IMR-90 (cell line): ENCODE measurements around the gene LONP1. TPM values are rescaled to one million over a fixed set of nuclear protein-coding genes. Genes with fewer than 3 reads are reported as not detected.

Experiments used
- ATAC-seq: fragments of 200-7000 bp; cut with Tn5 transposase; 2 replicates; pipeline ENCODE4 v1.9.1; 2020; ENCODE audit warnings: low read depth, mild to moderate bottlenecking, moderate library complexity
- BruUV-seq: library from RNA; stranded (reverse); fragments of 400-500 nt; replicated peaks from 2 replicates; lab custom pipeline; 2021; lab: Mats Ljungman, UMichigan
- CTCF ChIA-PET: fragments of 300-600 bp; formaldehyde crosslinking; extraction: SDS; loops from one replicate; lab custom pipeline; 2021; ENCODE audit warnings: antibody characterized with exemption; lab: Yijun Ruan, JAX
- POLR2A ChIA-PET: fragments of 300-600 bp; sonication (Branson Sonifier 250); formaldehyde crosslinking; loops from one replicate; lab custom pipeline; 2022; ENCODE audit warnings: antibody characterized with exemption; ENCODE audit not compliant: unreplicated experiment; lab: Charles Lee
- DNase-seq: peaks from one replicate; pipeline ENCODE4 v3.0.0; 2013
- H2AFZ ChIP-seq: replicated peaks from 2 replicates; pipeline ENCODE3; 2013; ENCODE audit warnings: low read length, mild to moderate bottlenecking; ENCODE audit not compliant: poor library complexity
- H2AK5ac ChIP-seq: 2 replicates; pipeline ENCODE4 v1.6.1; 2013; ENCODE audit warnings: low read depth, low read length, inconsistent platforms
- H2AK9ac ChIP-seq: replicated peaks from 2 replicates; pipeline ENCODE3; 2013; ENCODE audit warnings: mild to moderate bottlenecking, low read depth, low read length, moderate library complexity; ENCODE audit not compliant: poor library complexity
- H2BK120ac ChIP-seq: 2 replicates; pipeline ENCODE4 v1.6.1; 2013; ENCODE audit warnings: low read depth, low read length, inconsistent platforms
- H2BK15ac ChIP-seq: 3 replicates; pipeline ENCODE4 v1.6.1; 2013; ENCODE audit warnings: low read depth, low read length, inconsistent platforms
- H2BK20ac ChIP-seq: 2 replicates; pipeline ENCODE4 v1.6.1; 2013; ENCODE audit warnings: low read depth, mild to moderate bottlenecking, inconsistent platforms, low read length, moderate library complexity
- H2BK5ac ChIP-seq: 2 replicates; pipeline ENCODE4 v1.6.1; 2013; ENCODE audit warnings: mild to moderate bottlenecking, low read depth, low read length, inconsistent platforms; ENCODE audit not compliant: poor library complexity, severe bottlenecking
- H3K14ac ChIP-seq: replicated peaks from 2 replicates; pipeline ENCODE4 v1.6.1; 2013; ENCODE audit warnings: low read depth, low read length, inconsistent platforms
- H3K18ac ChIP-seq: 2 replicates; pipeline ENCODE4 v1.6.1; 2013; ENCODE audit warnings: low read depth, low read length, control low read depth
- H3K23ac ChIP-seq: 2 replicates; pipeline ENCODE4 v1.6.1; 2013; ENCODE audit warnings: low read depth, low read length, inconsistent platforms
- H3K27ac ChIP-seq: 2 replicates; pipeline ENCODE4 v1.5.1; 2013; ENCODE audit warnings: mild to moderate bottlenecking, control low read depth, low read length; ENCODE audit not compliant: insufficient read depth
- H3K27me3 ChIP-seq: 2 replicates; pipeline ENCODE4 v1.6.1; 2013; ENCODE audit warnings: low read length; ENCODE audit not compliant: control insufficient read depth, insufficient read depth
- H3K36me3 ChIP-seq: 2 replicates; pipeline ENCODE4 v1.6.1; 2013; ENCODE audit warnings: low read length, mixed read lengths; ENCODE audit not compliant: control insufficient read depth, insufficient read depth
- H3K4ac ChIP-seq: 2 replicates; pipeline ENCODE4 v1.6.1; 2013; ENCODE audit warnings: low read depth, low read length, inconsistent platforms
- H3K4me1 ChIP-seq: 2 replicates; pipeline ENCODE4 v1.6.1; 2013; ENCODE audit warnings: low read length, mixed read lengths; ENCODE audit not compliant: control insufficient read depth, insufficient read depth
- H3K4me2 ChIP-seq: 2 replicates; pipeline ENCODE4 v1.6.1; 2013; ENCODE audit warnings: low read depth, mild to moderate bottlenecking, control low read depth, low read length, moderate library complexity
- H3K4me3 ChIP-seq: 2 replicates; pipeline ENCODE4 v1.5.1; 2013; ENCODE audit warnings: low read depth, mild to moderate bottlenecking, control low read depth, low read length, moderate library complexity; ENCODE audit not compliant: insufficient read depth
- H3K56ac ChIP-seq: 2 replicates; pipeline ENCODE4 v1.6.1; 2013; ENCODE audit warnings: low read length, inconsistent platforms; ENCODE audit not compliant: insufficient read depth; ENCODE audit errors: extremely low read depth
- H3K79me1 ChIP-seq, 2 experiments: 2 replicates each; pipeline ENCODE4 v1.6.1; 2013; ENCODE audit warnings: low read length in 2 of 2, inconsistent platforms in 1 of 2, low read depth in 1 of 2
- H3K9ac ChIP-seq: 2 replicates; pipeline ENCODE4 v1.6.1; 2013; ENCODE audit warnings: low read depth, low read length, control low read depth
- H3K9me1 ChIP-seq: 2 replicates; pipeline ENCODE4 v1.6.1; 2013; ENCODE audit warnings: low read length, inconsistent platforms; ENCODE audit not compliant: insufficient read depth
- H3K9me3 ChIP-seq: 2 replicates; pipeline ENCODE4 v1.6.1; 2013; ENCODE audit warnings: low read length; ENCODE audit not compliant: control insufficient read depth, insufficient read depth
- H4K20me1 ChIP-seq: 2 replicates; pipeline ENCODE4 v1.6.1; 2013; ENCODE audit warnings: low read length, inconsistent platforms; ENCODE audit not compliant: insufficient read depth
- H4K5ac ChIP-seq: 2 replicates; pipeline ENCODE4 v1.6.1; 2013; ENCODE audit warnings: mild to moderate bottlenecking, low read depth, low read length, control low read depth
- H4K8ac ChIP-seq, 2 experiments: 2 replicates each; pipeline ENCODE4 v1.6.1; 2013; ENCODE audit warnings: low read depth in 2 of 2, low read length in 2 of 2, control low read depth in 1 of 2, inconsistent platforms in 1 of 2
- H4K91ac ChIP-seq: 2 replicates; pipeline ENCODE4 v1.6.1; 2013; ENCODE audit warnings: low read depth, low read length, inconsistent platforms; ENCODE audit not compliant: insufficient read depth
- CHD1 ChIP-seq: IDR thresholded peaks from 2 replicates; pipeline ENCODE4 v1.6.1; 2012; ENCODE audit warnings: low read depth, low read length, improper control_type of control experiment
- FOS ChIP-seq: fragments of 150-350 bp; IDR thresholded peaks from 2 replicates; pipeline ENCODE4 v1.6.1; 2016; ENCODE audit warnings: low read depth, low read length
- MAZ ChIP-seq: IDR thresholded peaks from 2 replicates; pipeline ENCODE4 v1.6.1; 2012; ENCODE audit warnings: low read depth, mild to moderate bottlenecking, low read length, improper control_type of control experiment, moderate library complexity, borderline replicate concordance
- POLR2A ChIP-seq: IDR thresholded peaks from 2 replicates; pipeline ENCODE4 v1.6.1; 2012; ENCODE audit warnings: mild to moderate bottlenecking, low read depth, low read length
- WGBS, 2 experiments: methylation state at CpG; one replicate each; pipeline versions ENCODE4 v1.1.5 to v1.1.7; 2013; ENCODE audit warnings: missing lambda C conversion rate in 2 of 2; ENCODE audit not compliant: insufficient read length in 1 of 2; ENCODE audit errors: extremely low coverage in 2 of 2; 5-methylcytosine and 5-hydroxymethylcytosine counted together
- dilution Hi-C: fragments of 300-500 bp; cut with HindIII; formaldehyde crosslinking; loops from one replicate; pipeline ENCODE4 v1.14.3; 2018; ENCODE audit warnings: low sequenced_read_pairs; ENCODE audit not compliant: unreplicated experiment
- in situ Hi-C: fragments of 300-500 bp; cut with MboI; formaldehyde crosslinking; loops from 3 replicates; pipeline ENCODE4 v1.14.3; 2019; ENCODE audit warnings: low sequenced_read_pairs, inconsistent platforms, mixed read lengths
- intact Hi-C: fragments of 100-400 bp; cut with micrococcal nuclease; formaldehyde crosslinking; loops from 2 replicates; pipeline ENCODE4 v1.10.0; 2022
- polyA plus RNA-seq, 3 experiments: library from polyadenylated mRNA; depleted of rRNA; stranded (reverse); fragments of >200 nt; gene quantifications; 2 replicates each; pipeline ENCODE4 v1.2.3, GENCODE V29; 2012; ENCODE audit warnings: low replicate concordance in 1 of 3
- total RNA-seq: library from RNA; depleted of rRNA; stranded (reverse); fragments of >200 nt; gene quantifications from 2 replicates; pipeline ENCODE4 v1.2.3, GENCODE V29; 2012

The LONP1 gene
- total and polyA plus RNA-seq, 2 of the 4 experiments (the other 2 are of a cell fraction) = 64.2 to 93.2 TPM

DNA sequence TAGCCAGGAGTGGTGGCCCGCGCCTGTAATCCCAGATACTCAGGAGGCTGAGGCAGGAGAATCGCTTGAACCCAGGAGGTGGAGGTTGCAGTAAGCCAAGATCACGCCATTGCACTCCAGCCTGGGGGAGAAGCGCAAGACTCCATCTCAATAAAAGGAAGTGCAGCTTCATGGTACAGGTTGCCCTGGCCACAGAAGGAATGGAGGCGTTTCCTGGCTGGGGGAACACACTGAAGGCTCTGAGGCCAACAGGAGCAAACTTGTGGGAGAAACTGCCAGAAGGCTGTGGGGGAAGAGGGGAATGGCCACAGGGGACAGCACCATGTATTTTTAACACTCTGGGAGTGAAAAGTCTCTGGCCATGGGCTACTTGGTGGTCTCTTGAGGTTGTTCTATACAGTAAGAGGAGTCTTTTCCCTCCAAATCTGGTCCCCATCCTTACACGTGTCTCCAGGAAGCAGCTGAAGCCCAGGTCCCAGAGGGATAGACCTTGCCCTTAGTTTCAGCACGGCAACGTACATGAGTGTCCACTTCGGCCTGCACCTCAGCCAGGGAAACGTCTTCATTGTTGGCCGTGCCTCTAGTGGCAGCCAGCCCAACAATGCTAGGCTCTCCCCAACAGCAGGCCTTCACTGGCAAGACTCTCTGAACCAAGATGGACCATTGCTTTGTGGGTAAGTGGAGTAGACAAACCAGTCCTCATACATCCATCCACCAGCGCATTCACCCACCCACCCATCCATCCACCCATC is 47.1 kb downstream of the LONP1 start:
- in situ Hi-C loops = no loop called here

More for the DNA sequence above, 47.1 kb downstream of the LONP1 start:
- ATAC-seq (no peak), DNase-seq (no peak)
- Histone ChIP-seq H2BK15ac (no peak overlapping the region), H3K4me2 (no peak overlapping the region), H3K4ac (no peak overlapping the region), H3K36me3 (peaks cover 24% of the 10 kb centered on the region), H3K27me3 (no peaks in the 10 kb centered on the region), H2BK20ac (no peak overlapping the region), H2BK120ac (no peak overlapping the region), H2AFZ (no peak overlapping the region), H3K23ac (no peak overlapping the region), H4K8ac (no peak overlapping the region), H3K9ac (no peak overlapping the region), H4K20me1 (peaks cover 8% of the 10 kb centered on the region; the same call in 1 of the 2 replicates), H2BK5ac (no peak overlapping the region), H2AK9ac (no peak overlapping the region), H3K14ac (no peak overlapping the region), H3K56ac (no peak overlapping the region), H4K91ac (no peak overlapping the region), H3K27ac (no peak overlapping the region), H2AK5ac (no peak overlapping the region), H3K9me1 (peaks cover 7% of the 10 kb centered on the region; the same call in 1 of the 2 replicates), H3K79me1 (peaks cover 3 to 11% of the 10 kb centered on the region in 2 experiments; a peak in 1 of 4 replicates), H3K4me1 (no peaks in the 10 kb centered on the region), H3K4me3 (no peak overlapping the region), H3K18ac (no peak overlapping the region), H4K5ac (no peak overlapping the region), H3K9me3 (no peaks in the 10 kb centered on the region)
- CTCF ChIA-PET = no interaction called here
- BruUV-seq = no TSS peak
- POLR2A ChIA-PET = no interaction called here
- 94% methylated on average over 7 of the region's 13 CpGs; no CpG with 5 or more reads in 1 of the 2 experiments for WGBS, 2 experiments
- intact Hi-C loops (no loop called here), dilution Hi-C loops (no loop called here)
- TF ChIP-seq CHD1 = no peak
- no peak for TF ChIP-seq MAZ
- no peak for TF ChIP-seq POLR2A
- no peak for TF ChIP-seq FOS
